HFFc6 (cell line): Measurements from ENCODE around the gene RBM33. TPM values are rescaled to one million over a fixed set of nuclear protein-coding genes. Genes with fewer than 3 reads are reported as not detected.

Source experiments
- DNase-seq: peaks from one replicate; pipeline ENCODE4 v3.0.0-alpha.2; 2018
- H3K27ac Mint-ChIP-seq: 2 replicates; pipeline ENCODE4 v1.8.0; 2020; ENCODE audit warnings: mild to moderate bottlenecking, mixed read lengths
- H3K27me3 Mint-ChIP-seq: 2 replicates; pipeline ENCODE4 v1.8.0; 2021; ENCODE audit warnings: mild to moderate bottlenecking, moderate library complexity, mixed read lengths; ENCODE audit not compliant: insufficient read depth
- H3K36me3 Mint-ChIP-seq: 2 replicates; pipeline ENCODE4 v1.8.0; 2021; ENCODE audit warnings: low read depth, mixed read lengths
- H3K4me1 Mint-ChIP-seq: 2 replicates; pipeline ENCODE4 v1.8.0; 2020; ENCODE audit warnings: low read depth, mixed read lengths
- H3K4me3 Mint-ChIP-seq: 2 replicates; pipeline ENCODE4 v1.8.0; 2020; ENCODE audit warnings: mild to moderate bottlenecking, moderate library complexity, mixed read lengths
- H3K9me3 Mint-ChIP-seq: 2 replicates; pipeline ENCODE4 v1.8.0; 2020; ENCODE audit warnings: mild to moderate bottlenecking, mixed read lengths
- total RNA-seq, 6 experiments: library from RNA; stranded (reverse); fragmentation: NEBNext Ultra II Directional; extraction: Animal tissue kit (Norgen Biotek cat#: 25700); gene quantifications; 2 replicates in 1 of 6; 3 replicates in 5 of 6; pipeline ENCODE4 v1.2.3, GENCODE V29; 2021
- TF ChIP-seq, protein P1 (sequence below): fragments of 200-600 bp; sonication (generic); IDR thresholded peaks from 2 replicates; pipeline ENCODE4 v1.5.0; 2021; ENCODE audit warnings: antibody characterized with exemption, mild to moderate bottlenecking

RBM33 gene
- total RNA-seq, 6 experiments from 2014 or later, result 31.5 to 38.9 (median 34.5) TPM

DNA sequence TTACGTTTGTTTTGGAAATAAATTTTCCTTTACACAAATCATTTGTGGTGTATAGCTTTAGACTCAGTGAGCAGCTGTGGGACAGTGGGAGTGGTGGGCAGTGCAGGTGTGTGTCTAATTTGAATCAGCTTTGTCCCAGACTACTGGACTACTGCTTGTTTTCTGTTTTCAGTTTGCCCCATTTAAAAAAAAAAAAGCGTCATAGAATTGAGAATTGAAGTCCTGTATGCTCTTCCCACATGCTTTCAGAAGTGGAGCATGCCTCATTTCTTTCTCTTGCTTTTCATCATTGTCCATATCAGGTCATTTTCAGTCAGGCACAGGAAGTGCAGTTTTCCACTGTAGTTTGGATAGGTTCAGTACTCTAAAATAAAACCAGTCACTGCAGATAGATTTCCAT lies 101.7 kb downstream of the RBM33 start:
- TF ChIP-seq, protein P1, sequence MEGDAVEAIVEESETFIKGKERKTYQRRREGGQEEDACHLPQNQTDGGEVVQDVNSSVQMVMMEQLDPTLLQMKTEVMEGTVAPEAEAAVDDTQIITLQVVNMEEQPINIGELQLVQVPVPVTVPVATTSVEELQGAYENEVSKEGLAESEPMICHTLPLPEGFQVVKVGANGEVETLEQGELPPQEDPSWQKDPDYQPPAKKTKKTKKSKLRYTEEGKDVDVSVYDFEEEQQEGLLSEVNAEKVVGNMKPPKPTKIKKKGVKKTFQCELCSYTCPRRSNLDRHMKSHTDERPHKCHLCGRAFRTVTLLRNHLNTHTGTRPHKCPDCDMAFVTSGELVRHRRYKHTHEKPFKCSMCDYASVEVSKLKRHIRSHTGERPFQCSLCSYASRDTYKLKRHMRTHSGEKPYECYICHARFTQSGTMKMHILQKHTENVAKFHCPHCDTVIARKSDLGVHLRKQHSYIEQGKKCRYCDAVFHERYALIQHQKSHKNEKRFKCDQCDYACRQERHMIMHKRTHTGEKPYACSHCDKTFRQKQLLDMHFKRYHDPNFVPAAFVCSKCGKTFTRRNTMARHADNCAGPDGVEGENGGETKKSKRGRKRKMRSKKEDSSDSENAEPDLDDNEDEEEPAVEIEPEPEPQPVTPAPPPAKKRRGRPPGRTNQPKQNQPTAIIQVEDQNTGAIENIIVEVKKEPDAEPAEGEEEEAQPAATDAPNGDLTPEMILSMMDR, result no peak
- Mint-ChIP-seq H3K4me1 (peaks cover 16% of the 10 kb centered on the region; the same call in 1 of the 2 replicates), H3K36me3 (peaks cover 6% of the 10 kb centered on the region; the same call in 1 of the 2 replicates), H3K9me3 (no peaks in the 10 kb centered on the region), H3K27me3 (peaks cover 2% of the 10 kb centered on the region; the same call in 1 of the 2 replicates), H3K27ac (no peak overlapping the region), H3K4me3 (no peak overlapping the region)
- no peak for DNase-seq

- TF ChIP-seq, protein P1, result no peak
- no peaks in the 10 kb centered on the region for H3K9me3 Mint-ChIP-seq
- DNase-seq, result no peak
- no peak overlapping the region for H3K27ac Mint-ChIP-seq
- H3K4me1 Mint-ChIP-seq, result peaks cover 21% of the 10 kb centered on the region; the same call in 1 of the 2 replicates
- peaks cover 2% of the 10 kb centered on the region; the same call in 1 of the 2 replicates for H3K27me3 Mint-ChIP-seq
- H3K36me3 Mint-ChIP-seq, result no peaks in the 10 kb centered on the region; the same call in 1 of the 2 replicates
- no peak overlapping the region for H3K4me3 Mint-ChIP-seq
Observed at GRCh38 chr7:155747209-155747608, 102.7 kb downstream of the RBM33 start.

GRCh38 chr7:155749578-155749977 lies 105.1 kb downstream of the RBM33 start:
- Mint-ChIP-seq H3K36me3 (no peaks in the 10 kb centered on the region; the same call in 1 of the 2 replicates), H3K9me3 (no peaks in the 10 kb centered on the region), H3K27ac (no peak overlapping the region), H3K27me3 (peaks cover 6% of the 10 kb centered on the region), H3K4me1 (peaks cover 36% of the 10 kb centered on the region), H3K4me3 (no peak overlapping the region)
- TF ChIP-seq, protein P1, result no peak
- DNase-seq, result no peak

DNA sequence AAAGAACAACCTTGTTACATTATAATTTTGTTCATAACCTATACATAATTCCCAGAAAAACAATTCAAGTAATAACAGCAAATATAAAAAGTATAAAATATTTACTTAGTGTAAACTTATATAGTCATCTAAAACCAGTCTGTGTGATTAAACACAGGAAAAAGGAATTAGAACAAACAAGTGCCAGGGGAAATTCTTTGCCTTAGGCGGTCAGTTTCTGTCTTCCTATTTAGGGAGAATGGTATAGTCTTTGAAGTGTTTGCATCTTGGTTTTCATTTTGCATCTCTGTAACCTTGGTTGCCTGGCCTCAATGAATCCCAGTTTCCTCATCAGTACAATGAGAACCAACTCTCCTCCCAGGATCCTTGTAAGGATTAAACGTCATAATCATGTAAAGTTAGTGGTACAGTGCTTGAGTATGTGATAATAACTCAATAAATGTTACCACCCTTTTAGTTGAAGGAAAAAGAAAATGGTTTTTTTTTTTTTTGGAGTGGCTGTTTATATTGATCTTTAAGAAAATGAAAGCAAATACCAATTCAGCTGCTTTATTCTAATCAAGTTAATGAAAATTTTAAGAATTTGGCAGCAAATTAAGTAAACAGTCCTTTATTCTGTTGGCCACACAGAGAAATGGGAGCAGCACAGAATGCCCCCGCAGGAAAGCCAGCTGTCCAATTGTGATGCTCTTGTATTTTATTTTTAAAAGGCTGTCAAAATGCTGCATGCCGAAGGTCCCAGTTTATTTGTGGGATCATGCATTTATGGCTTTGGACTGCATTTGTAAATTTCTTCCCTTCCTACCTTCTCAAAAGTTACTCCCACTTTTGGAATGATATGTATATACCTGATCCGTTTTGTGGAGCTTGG lies 106.0 kb downstream of the RBM33 start:
- TF ChIP-seq, protein P1, result no peak
- Mint-ChIP-seq H3K27ac (0 out of 2 replicates have a peak overlapping the region, but pooled peaks have one; percentile 6), H3K4me1 (peaks cover 36% of the 10 kb centered on the region), H3K36me3 (no peaks in the 10 kb centered on the region; the same call in 1 of the 2 replicates), H3K9me3 (no peaks in the 10 kb centered on the region), H3K27me3 (peaks cover 6% of the 10 kb centered on the region), H3K4me3 (no peak overlapping the region)
- DNase-seq, result no peak

DNA sequence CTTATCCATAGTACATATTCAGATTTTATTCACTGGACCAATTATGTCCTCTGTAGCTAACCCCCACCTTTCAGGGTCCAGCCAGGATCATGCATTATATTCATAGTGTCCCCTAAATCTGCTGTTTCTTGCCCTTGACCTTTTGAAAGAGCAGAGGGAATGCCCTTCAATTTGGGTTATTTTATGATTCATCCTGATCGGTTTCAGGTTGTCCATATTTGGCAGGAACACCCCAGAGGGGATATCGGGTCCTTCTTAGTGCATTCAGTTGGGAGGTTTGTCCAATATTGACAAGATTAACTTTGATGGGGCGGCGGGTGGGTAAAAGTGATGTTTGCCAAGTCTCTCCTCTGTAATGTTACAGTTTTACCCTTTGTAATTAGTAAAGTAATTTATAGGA lies 106.9 kb downstream of the RBM33 start:
- no peaks in the 10 kb centered on the region for H3K9me3 Mint-ChIP-seq
- no peak overlapping the region for H3K27ac Mint-ChIP-seq
- peaks cover 6% of the 10 kb centered on the region for H3K27me3 Mint-ChIP-seq
- TF ChIP-seq, protein P1, result no peak
- H3K36me3 Mint-ChIP-seq, result peaks cover 2% of the 10 kb centered on the region
- DNase-seq, result no peak
- H3K4me3 Mint-ChIP-seq, result no peak overlapping the region
- peaks cover 36% of the 10 kb centered on the region for H3K4me1 Mint-ChIP-seq
